ENCODE results near the gene TPGS1.

The TPGS1 gene

GRCh38 chr19:469833-470232 lies 37.5 kb upstream of the TPGS1 start:
- DNase-seq (ENCODE audit: insufficient read length, low spot score) (no peak), FAIRE-seq (no peak)
- TF ChIP-seq, protein P1, sequence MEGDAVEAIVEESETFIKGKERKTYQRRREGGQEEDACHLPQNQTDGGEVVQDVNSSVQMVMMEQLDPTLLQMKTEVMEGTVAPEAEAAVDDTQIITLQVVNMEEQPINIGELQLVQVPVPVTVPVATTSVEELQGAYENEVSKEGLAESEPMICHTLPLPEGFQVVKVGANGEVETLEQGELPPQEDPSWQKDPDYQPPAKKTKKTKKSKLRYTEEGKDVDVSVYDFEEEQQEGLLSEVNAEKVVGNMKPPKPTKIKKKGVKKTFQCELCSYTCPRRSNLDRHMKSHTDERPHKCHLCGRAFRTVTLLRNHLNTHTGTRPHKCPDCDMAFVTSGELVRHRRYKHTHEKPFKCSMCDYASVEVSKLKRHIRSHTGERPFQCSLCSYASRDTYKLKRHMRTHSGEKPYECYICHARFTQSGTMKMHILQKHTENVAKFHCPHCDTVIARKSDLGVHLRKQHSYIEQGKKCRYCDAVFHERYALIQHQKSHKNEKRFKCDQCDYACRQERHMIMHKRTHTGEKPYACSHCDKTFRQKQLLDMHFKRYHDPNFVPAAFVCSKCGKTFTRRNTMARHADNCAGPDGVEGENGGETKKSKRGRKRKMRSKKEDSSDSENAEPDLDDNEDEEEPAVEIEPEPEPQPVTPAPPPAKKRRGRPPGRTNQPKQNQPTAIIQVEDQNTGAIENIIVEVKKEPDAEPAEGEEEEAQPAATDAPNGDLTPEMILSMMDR (IDR thresholded peaks at IDR 0.05; ENCODE audit: insufficient read depth, missing control alignments): no peak

GRCh38 chr19:470701-471100 lies 36.6 kb upstream of the TPGS1 start:
- TF ChIP-seq, protein P1 (IDR thresholded peaks at IDR 0.05; ENCODE audit: insufficient read depth, missing control alignments): no peak
- no peak for DNase-seq (ENCODE audit: insufficient read length, low spot score)
- FAIRE-seq: no peak

DNA sequence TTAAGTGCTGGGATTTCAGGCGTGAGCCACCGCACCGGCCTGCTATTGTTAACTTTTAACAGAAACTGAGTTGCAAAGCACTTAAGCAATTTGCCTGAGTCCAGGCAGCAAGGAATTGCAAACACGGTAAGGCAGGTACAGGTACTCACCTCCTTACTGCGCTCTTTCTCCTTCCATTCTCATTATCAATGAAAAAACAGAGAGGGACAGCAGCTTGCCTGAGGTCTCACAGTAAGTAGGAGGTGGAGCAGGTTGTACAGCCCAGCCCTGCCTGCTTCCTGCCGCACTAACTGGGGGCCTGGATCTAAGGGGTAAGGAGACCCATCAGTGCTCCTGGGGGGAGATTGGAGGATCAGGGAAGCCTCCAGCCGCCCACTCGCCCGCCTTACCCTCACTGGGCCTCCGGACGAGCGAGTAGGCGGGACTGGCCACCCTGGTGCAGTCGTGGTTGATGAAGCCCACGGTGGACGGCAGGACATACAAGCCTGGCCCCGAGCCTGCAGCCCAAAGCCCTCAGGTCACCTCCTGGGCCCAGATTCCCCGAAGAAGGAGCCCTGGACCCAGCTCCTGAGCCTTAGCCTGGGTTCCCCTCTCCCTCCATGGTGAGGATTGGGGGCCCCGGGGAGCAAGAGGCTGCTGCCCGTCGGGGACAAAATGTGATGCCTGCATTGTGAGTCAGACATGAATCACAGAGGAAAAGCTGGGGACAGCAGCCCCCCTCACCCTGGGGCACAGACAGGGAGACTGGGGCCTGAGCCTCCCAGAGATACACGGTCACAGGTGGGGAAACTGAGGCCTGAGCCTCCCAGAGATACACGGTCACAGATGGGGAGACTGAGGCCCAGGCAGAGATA lies 35.1 kb upstream of the TPGS1 start:
- FAIRE-seq (no peak), DNase-seq (ENCODE audit: insufficient read length, low spot score) (no peak)
- TF ChIP-seq, protein P1 (IDR thresholded peaks at IDR 0.05; ENCODE audit: insufficient read depth, missing control alignments): no peak

- DNase-seq (ENCODE audit: insufficient read length, low spot score) (no peak), FAIRE-seq (no peak)
- TF ChIP-seq, protein P1 (IDR thresholded peaks at IDR 0.05; ENCODE audit: insufficient read depth, missing control alignments): no peak
Measured at GRCh38 chr19:474126-475078, 32.9 kb upstream of the TPGS1 start.

GRCh38 chr19:475360-475759 lies 31.9 kb upstream of the TPGS1 start:
- FAIRE-seq: no peak
- no peak for DNase-seq (ENCODE audit: insufficient read length, low spot score)
- TF ChIP-seq, protein P1 (IDR thresholded peaks at IDR 0.05; ENCODE audit: insufficient read depth, missing control alignments): no peak

GRCh38 chr19:478236-478903 lies 28.9 kb upstream of the TPGS1 start:
- TF ChIP-seq, protein P1 (IDR thresholded peaks at IDR 0.05; ENCODE audit: insufficient read depth, missing control alignments): no peak
- FAIRE-seq (no peak), DNase-seq (ENCODE audit: insufficient read length, low spot score) (no peak)
